B cell (primary cell): ENCODE data around the gene ABCB10. TPM values are rescaled to one million over a fixed set of nuclear protein-coding genes. Genes with fewer than 3 reads are reported as not detected.

Experiments
- ATAC-seq: fragments of 200-7000 bp; cut with Tn5 transposase; one replicate; pipeline ENCODE4 v1.10.0; 2021; ENCODE audit warnings: low read depth, mild to moderate bottlenecking, moderate number of reproducible peaks, moderate library complexity
- CTCF ChIA-PET: fragments of 350-600 bp; sonication (Branson Sonifier 250); formaldehyde crosslinking; loops from one replicate; lab custom pipeline; 2021; ENCODE audit warnings: antibody characterized with exemption, inconsistent platforms; lab: Charles Lee
- POLR2A ChIA-PET: fragments of 350-600 bp; sonication (Branson Sonifier 250); formaldehyde crosslinking; loops from one replicate; lab custom pipeline; 2021; ENCODE audit warnings: antibody characterized with exemption; lab: Charles Lee
- DNase-seq: peaks from one replicate; pipeline ENCODE4 v3.0.0; 2013
- H2AFZ ChIP-seq: 2 replicates; pipeline ENCODE4 v1.6.1; 2012; ENCODE audit warnings: mild to moderate bottlenecking, low read depth, low read length; ENCODE audit not compliant: insufficient read depth, poor library complexity, severe bottlenecking
- H3K27ac ChIP-seq, 2 donors: 1 replicate in 1 of 2; 2 replicates in 1 of 2; pipeline ENCODE4 v1.5.1; 2012 to 2013; ENCODE audit warnings: low read length in 2 of 2, mild to moderate bottlenecking in 2 of 2, moderate library complexity in 1 of 2
- H3K27me3 ChIP-seq, 4 experiments: fragments of 200-600 bp in 1 of 4; sonication (generic) in 1 of 4; replicated peaks in 1 of 4; 1 replicate in 2 of 4; 2 replicates in 2 of 4; pipeline versions ENCODE4 v1.6.1 to v1.7.0; 2013 to 2016; ENCODE audit warnings: low read length in 3 of 4, mild to moderate bottlenecking in 2 of 4, mixed read lengths in 1 of 4, moderate library complexity in 1 of 4; ENCODE audit not compliant: insufficient read depth in 4 of 4, control insufficient read depth in 3 of 4; ENCODE audit errors: control extremely low read depth in 1 of 4
- H3K36me3 ChIP-seq, 2 experiments: replicated peaks in 1 of 2; 1 replicate in 1 of 2; 2 replicates in 1 of 2; pipeline versions ENCODE4 v1.6.1 to v1.7.1; 2013; ENCODE audit warnings: low read length in 1 of 2; ENCODE audit not compliant: insufficient read depth in 2 of 2, control insufficient read depth in 1 of 2; ENCODE audit errors: control extremely low read depth in 1 of 2, extremely low read depth in 1 of 2
- H3K4me1 ChIP-seq, 2 donors: fragments of 200-600 bp in 1 of 2; sonication (generic) in 1 of 2; 1 replicate in 1 of 2; 2 replicates in 1 of 2; pipeline versions ENCODE4 v1.5.1 to v1.6.1; 2013 to 2017; ENCODE audit warnings: low read length in 2 of 2; ENCODE audit not compliant: control insufficient read depth in 2 of 2, insufficient read depth in 2 of 2
- H3K4me2 ChIP-seq: replicated peaks from 2 replicates; pipeline ENCODE3; 2012; ENCODE audit warnings: mild to moderate bottlenecking, low read depth, low read length; ENCODE audit not compliant: poor library complexity, severe bottlenecking
- H3K4me3 ChIP-seq, 5 experiments: fragments of 200-600 bp in 1 of 5; sonication (generic) in 1 of 5; 1 replicate in 3 of 5; 2 replicates in 2 of 5; pipeline versions ENCODE4 v1.5.1 to v1.7.0; 2011 to 2016; ENCODE audit warnings: low read length in 4 of 5, mild to moderate bottlenecking in 4 of 5, low read depth in 2 of 5, control low read depth in 1 of 5, moderate library complexity in 1 of 5; ENCODE audit not compliant: insufficient read depth in 1 of 5; ENCODE audit errors: control extremely low read depth in 1 of 5, extremely low read depth in 1 of 5
- H3K79me2 ChIP-seq: fragments of 200-600 bp; sonication (generic); one replicate; pipeline ENCODE4 v1.6.0; 2016; ENCODE audit warnings: low read length; ENCODE audit not compliant: control insufficient read depth, insufficient read depth
- H3K9ac ChIP-seq: fragments of 200-600 bp; sonication (generic); 2 replicates; pipeline ENCODE4 v1.6.1; 2017; ENCODE audit warnings: mild to moderate bottlenecking, low read length, moderate library complexity
- H3K9me3 ChIP-seq, 3 donors: one replicate each; pipeline versions ENCODE4 v1.6.1 to v1.7.1; 2013; ENCODE audit warnings: low read length in 2 of 3; ENCODE audit not compliant: control insufficient read depth in 2 of 3, insufficient read depth in 1 of 3; ENCODE audit errors: control extremely low read depth in 1 of 3
- H4K20me1 ChIP-seq: 2 replicates; pipeline ENCODE4 v1.6.0; 2012; ENCODE audit warnings: mild to moderate bottlenecking, low read length; ENCODE audit not compliant: insufficient read depth, control insufficient read depth, poor library complexity, severe bottlenecking
- H3K27ac Mint-ChIP-seq: one replicate; pipeline ENCODE4 v1.8.0; 2021; ENCODE audit warnings: mixed read lengths
- H3K27me3 Mint-ChIP-seq: one replicate; pipeline ENCODE4 v1.8.0; 2021; ENCODE audit warnings: mixed read lengths
- H3K4me1 Mint-ChIP-seq: one replicate; pipeline ENCODE4 v1.8.0; 2021; ENCODE audit warnings: mixed read lengths
- H3K4me3 Mint-ChIP-seq: one replicate; pipeline ENCODE4 v1.8.0; 2021; ENCODE audit warnings: mixed read lengths
- H3K9me3 Mint-ChIP-seq: one replicate; pipeline ENCODE4 v1.8.0; 2022; ENCODE audit warnings: mixed read lengths; ENCODE audit not compliant: insufficient read depth
- EZH2 ChIP-seq: IDR thresholded peaks from 2 replicates; pipeline ENCODE4 v1.6.1; 2012; ENCODE audit warnings: borderline replicate concordance, low read depth, mild to moderate bottlenecking, moderate library complexity, low read length; ENCODE audit not compliant: insufficient read depth, poor library complexity, severe bottlenecking
- WGBS: methylation state at CpG from one replicate; pipeline ENCODE4 v1.1.5; 2013; ENCODE audit warnings: missing lambda C conversion rate; ENCODE audit not compliant: insufficient coverage; 5-methylcytosine and 5-hydroxymethylcytosine counted together
- intact Hi-C: fragments of 100-400 bp; cut with micrococcal nuclease; formaldehyde crosslinking; loops from one replicate; pipeline ENCODE4 v1.10.0; 2022
- polyA plus RNA-seq: library from polyadenylated mRNA; depleted of rRNA; stranded (reverse); fragments of >200 nt; gene quantifications from 2 replicates; pipeline ENCODE4 v1.2.3, GENCODE V29; 2012
- total RNA-seq, 2 donors: library from RNA; stranded (reverse); fragments of 120-200 nt in 1 of 2; gene quantifications; 1 replicate in 1 of 2; 2 replicates in 1 of 2; pipeline versions ENCODE4 v1.2.3 to v1.2.4, GENCODE V29; 2013 to 2022
- TF ChIP-seq, protein P1 (sequence below): fragments of 200-600 bp; IDR thresholded peaks from one replicate; pipeline ENCODE4 v1.8.0; 2022; ENCODE audit warnings: antibody characterized with exemption, mild to moderate bottlenecking

The ABCB10 gene
- total and polyA plus RNA-seq, 2 donors (not counting 1 experiment from before 2014, with no cell fraction given), result 6.5 to 18.6 TPM

DNA sequence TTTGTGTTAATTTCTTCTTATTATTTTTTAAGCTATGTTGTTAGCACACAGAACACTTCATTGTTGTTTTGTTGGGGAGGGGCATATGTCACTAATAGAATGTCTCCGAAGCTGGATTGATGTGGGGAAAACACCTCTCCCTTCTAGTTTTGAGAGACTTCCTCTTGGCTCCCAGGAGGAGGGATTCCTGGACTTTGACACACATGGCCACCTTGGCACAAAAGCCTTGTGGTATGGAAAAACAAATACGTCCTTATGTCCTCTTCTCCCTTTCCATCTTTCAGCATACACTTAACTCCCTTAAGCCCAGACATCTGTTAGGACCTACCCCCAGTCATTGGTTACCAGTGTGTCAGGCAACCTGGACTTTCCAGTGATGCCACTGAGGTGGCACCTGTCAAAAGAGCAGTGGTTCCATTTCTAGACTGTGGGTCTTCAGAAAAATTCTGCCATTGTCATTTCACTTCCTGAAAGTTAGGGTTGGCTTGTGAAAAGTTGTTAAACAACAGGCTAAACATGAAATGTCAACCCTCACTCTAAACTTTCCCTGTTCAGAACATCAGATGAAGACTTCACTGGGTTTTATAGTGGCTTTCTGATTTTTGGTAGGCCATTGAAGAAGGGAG is 12.5 kb upstream of the ABCB10 start:
- Mint-ChIP-seq H3K27me3 (no peaks in the 10 kb centered on the region), H3K4me1 (no peaks in the 10 kb centered on the region), H3K4me3 (no peak overlapping the region), H3K9me3 (no peaks in the 10 kb centered on the region), H3K27ac (no peak overlapping the region)
- ATAC-seq (no peak), DNase-seq (no peak)
- 80% methylated on average over 1 of the region's 2 CpGs for WGBS
- no peaks in the 10 kb centered on the region for H3K27me3 ChIP-seq
- no peak overlapping the region for H3K27ac ChIP-seq
- H3K4me3 ChIP-seq, result no peak overlapping the region
- intact Hi-C loops, result no loop called here
- H3K9me3 ChIP-seq, result no peaks in the 10 kb centered on the region
- H3K36me3 ChIP-seq, result no peaks in the 10 kb centered on the region
- no peak for TF ChIP-seq EZH2
- TF ChIP-seq, protein P1, sequence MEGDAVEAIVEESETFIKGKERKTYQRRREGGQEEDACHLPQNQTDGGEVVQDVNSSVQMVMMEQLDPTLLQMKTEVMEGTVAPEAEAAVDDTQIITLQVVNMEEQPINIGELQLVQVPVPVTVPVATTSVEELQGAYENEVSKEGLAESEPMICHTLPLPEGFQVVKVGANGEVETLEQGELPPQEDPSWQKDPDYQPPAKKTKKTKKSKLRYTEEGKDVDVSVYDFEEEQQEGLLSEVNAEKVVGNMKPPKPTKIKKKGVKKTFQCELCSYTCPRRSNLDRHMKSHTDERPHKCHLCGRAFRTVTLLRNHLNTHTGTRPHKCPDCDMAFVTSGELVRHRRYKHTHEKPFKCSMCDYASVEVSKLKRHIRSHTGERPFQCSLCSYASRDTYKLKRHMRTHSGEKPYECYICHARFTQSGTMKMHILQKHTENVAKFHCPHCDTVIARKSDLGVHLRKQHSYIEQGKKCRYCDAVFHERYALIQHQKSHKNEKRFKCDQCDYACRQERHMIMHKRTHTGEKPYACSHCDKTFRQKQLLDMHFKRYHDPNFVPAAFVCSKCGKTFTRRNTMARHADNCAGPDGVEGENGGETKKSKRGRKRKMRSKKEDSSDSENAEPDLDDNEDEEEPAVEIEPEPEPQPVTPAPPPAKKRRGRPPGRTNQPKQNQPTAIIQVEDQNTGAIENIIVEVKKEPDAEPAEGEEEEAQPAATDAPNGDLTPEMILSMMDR, result no peak
- CTCF ChIA-PET, result interaction anchor here (1.1 kb wide), 1 partner anchor 18 kb away, joined by 4 read pairs; no protein-coding TSS in a partner anchor
- H3K4me2 ChIP-seq, result no peak overlapping the region
- H3K4me1 ChIP-seq, result no peaks in the 10 kb centered on the region
- no peak overlapping the region for H3K9ac ChIP-seq
- H2AFZ ChIP-seq, result no peak overlapping the region
- POLR2A ChIA-PET, result no interaction called here
- no peaks in the 10 kb centered on the region for H3K79me2 ChIP-seq
- no peaks in the 10 kb centered on the region for H4K20me1 ChIP-seq

DNA sequence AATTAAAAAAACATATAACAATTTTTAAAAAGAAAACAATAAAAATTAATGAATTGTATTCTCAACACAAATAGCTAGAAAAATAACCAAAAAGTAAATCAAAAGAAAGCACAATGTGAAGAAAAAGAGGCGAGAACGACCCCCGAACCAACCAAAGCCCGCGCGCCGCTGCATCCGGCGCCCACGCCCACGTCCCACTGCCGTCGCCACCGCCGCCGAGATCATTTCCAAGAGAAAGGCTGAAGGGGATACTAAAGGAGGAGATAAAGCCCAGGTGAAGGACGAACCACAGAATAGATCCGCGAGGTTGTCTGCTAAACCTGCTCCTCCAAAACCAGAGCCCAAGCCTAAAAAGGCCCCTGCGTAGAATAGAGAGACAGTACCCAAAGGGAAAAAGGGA is 11.8 kb upstream of the ABCB10 start:
- CTCF ChIA-PET, result interaction anchor here (1.1 kb wide), 1 partner anchor 19 kb away, joined by 4 read pairs; no protein-coding TSS in a partner anchor

More for the DNA sequence above, 11.8 kb upstream of the ABCB10 start:
- no peaks in the 10 kb centered on the region for H3K4me1 Mint-ChIP-seq
- no peaks in the 10 kb centered on the region for H3K79me2 ChIP-seq
- H3K27me3 Mint-ChIP-seq, result no peaks in the 10 kb centered on the region
- no peak overlapping the region for H3K4me3 Mint-ChIP-seq
- WGBS, result no CpG with 5 or more reads among the region's 20 CpGs
- TF ChIP-seq, protein P1, result no peak
- no peak for TF ChIP-seq EZH2
- intact Hi-C loops, result no loop called here
- H3K9me3 ChIP-seq, result no peaks in the 10 kb centered on the region
- no peak for ATAC-seq
- H3K4me2 ChIP-seq, result no peak overlapping the region
- no peak overlapping the region for H3K27ac Mint-ChIP-seq
- no peak overlapping the region for H3K9ac ChIP-seq
- no peaks in the 10 kb centered on the region for H3K36me3 ChIP-seq
- H3K4me1 ChIP-seq, result no peaks in the 10 kb centered on the region
- H4K20me1 ChIP-seq, result no peaks in the 10 kb centered on the region
- H3K9me3 Mint-ChIP-seq, result no peaks in the 10 kb centered on the region
- H3K27ac ChIP-seq, result no peak overlapping the region
- no peak overlapping the region for H3K4me3 ChIP-seq
- POLR2A ChIA-PET, result no interaction called here
- H2AFZ ChIP-seq, result no peak overlapping the region
- H3K27me3 ChIP-seq, result no peaks in the 10 kb centered on the region
- DNase-seq, result no peak
